ENCODE results near the gene FMN1.

GRCh38 chr15:33027306-33028035 lies 167.0 kb downstream of the FMN1 start:
- no peak for TF ChIP-seq LEF1 (IDR thresholded peaks at IDR 0.05; ENCODE audit: borderline replicate concordance)
- TF ChIP-seq ZNF384 (IDR thresholded peaks at IDR 0.05): no peak
- TF ChIP-seq ELF4 (IDR thresholded peaks at IDR 0.05): no peak
- TF ChIP-seq PKNOX1 (IDR thresholded peaks at IDR 0.05): no peak
- TF ChIP-seq SP1 (IDR thresholded peaks at IDR 0.05): no peak
- TF ChIP-seq L3MBTL2 (conservative IDR thresholded peaks at IDR 0.05): no peak
- TF ChIP-seq HDGF (IDR thresholded peaks at IDR 0.05; ENCODE audit: borderline replicate concordance): no peak
- TF ChIP-seq ARNT (IDR thresholded peaks at IDR 0.05): no peak

Measured in HEK293T (cell line).